ENCODE data around the gene GJA4. TPM values are rescaled to one million over a fixed set of nuclear protein-coding genes. Genes with fewer than 3 reads are reported as not detected.

GJA4 gene
- total RNA-seq, 2 donors from 2014 or later = 3.8 to 15.9 TPM

- intact Hi-C loops (cut with DNase I) = no loop called here
- H3K9me3 ChIP-seq = no peaks in the 10 kb centered on the region
- H3K4me3 ChIP-seq = no peak overlapping the region
- H3K27me3 ChIP-seq (replicated peaks; ENCODE audit: insufficient read depth) = no peaks in the 10 kb centered on the region
- no peaks in the 10 kb centered on the region for H3K36me3 ChIP-seq
- peaks cover 6% of the 10 kb centered on the region for H3K4me1 ChIP-seq (replicated peaks)
- H3K27ac ChIP-seq = no peak overlapping the region
- no peak for DNase-seq (ENCODE audit: low spot score)
- TF ChIP-seq POLR2AphosphoS5 (IDR thresholded peaks at IDR 0.05) (no peak), CTCF (IDR thresholded peaks at IDR 0.05) (no peak), POLR2A (IDR thresholded peaks at IDR 0.05) (no peak)
- WGBS = 91% methylated on average over 5 of the region's 5 CpGs
Measured at GRCh38 chr1:34779526-34779925, 13.3 kb upstream of the GJA4 start.

GRCh38 chr1:34779962-34780361 lies 12.8 kb upstream of the GJA4 start:
- DNase-seq (ENCODE audit: low spot score) = no peak
- Histone ChIP-seq H3K36me3 (no peaks in the 10 kb centered on the region), H3K4me1 (replicated peaks) (peaks cover 6% of the 10 kb centered on the region), H3K27me3 (replicated peaks; ENCODE audit: insufficient read depth) (no peaks in the 10 kb centered on the region), H3K27ac (no peak overlapping the region), H3K4me3 (no peak overlapping the region), H3K9me3 (no peaks in the 10 kb centered on the region)
- TF ChIP-seq POLR2AphosphoS5 (IDR thresholded peaks at IDR 0.05) (no peak), POLR2A (IDR thresholded peaks at IDR 0.05) (no peak), CTCF (IDR thresholded peaks at IDR 0.05) (no peak)
- intact Hi-C loops (cut with DNase I) = no loop called here
- WGBS = 94% methylated on average over 5 of the region's 5 CpGs

- no peaks in the 10 kb centered on the region for H3K9me3 ChIP-seq
- no peaks in the 10 kb centered on the region for H3K27me3 ChIP-seq (replicated peaks; ENCODE audit: insufficient read depth)
- no peak for DNase-seq (ENCODE audit: low spot score)
- H3K36me3 ChIP-seq = no peaks in the 10 kb centered on the region
- intact Hi-C loops (cut with DNase I) = no loop called here
- TF ChIP-seq POLR2AphosphoS5 (IDR thresholded peaks at IDR 0.05) (no peak), POLR2A (IDR thresholded peaks at IDR 0.05) (no peak), CTCF (IDR thresholded peaks at IDR 0.05) (no peak)
- no peak overlapping the region for H3K27ac ChIP-seq
- H3K4me1 ChIP-seq (replicated peaks) = peaks cover 6% of the 10 kb centered on the region
- no peak overlapping the region for H3K4me3 ChIP-seq
- WGBS = 81% methylated on average over 2 of the region's 2 CpGs
Measured at GRCh38 chr1:34780528-34780927, 12.3 kb upstream of the GJA4 start.

- peak; percentile 43 for TF ChIP-seq POLR2A (IDR thresholded peaks at IDR 0.05)
- no peak for TF ChIP-seq POLR2AphosphoS5 (IDR thresholded peaks at IDR 0.05)
- Histone ChIP-seq H3K36me3 (no peaks in the 10 kb centered on the region), H3K4me1 (replicated peaks) (peaks cover 6% of the 10 kb centered on the region), H3K27me3 (replicated peaks; ENCODE audit: insufficient read depth) (no peaks in the 10 kb centered on the region), H3K9me3 (no peaks in the 10 kb centered on the region), H3K4me3 (peak within 1 kb of the TSS; percentile 13 to 32), H3K27ac (peak within 1 kb of the TSS; percentile 58 to 65)
- no peak for DNase-seq (ENCODE audit: low spot score)
- WGBS = 2% methylated on average over 35 of the region's 62 CpGs
- intact Hi-C loops (cut with DNase I) = no loop called here
Measured at GRCh38 chr1:34781071-34781843, 11.5 kb upstream of the GJA4 start, which contains the start of gene GJB3. Gene GJB3, plus strand, starts transcription at chr1:34781214. Its CDS starts 3,549 bp downstream, at chr1:34784763.

GRCh38 chr1:34781844-34782391 lies 10.9 kb upstream of the GJA4 start:
- Histone ChIP-seq H3K9me3 (no peaks in the 10 kb centered on the region), H3K4me3 (peak overlapping the region; percentile 13 to 32), H3K4me1 (replicated peaks) (peaks cover 6% of the 10 kb centered on the region), H3K36me3 (no peaks in the 10 kb centered on the region), H3K27me3 (replicated peaks; ENCODE audit: insufficient read depth) (no peaks in the 10 kb centered on the region), H3K27ac (peak overlapping the region; percentile 58 to 65)
- TF ChIP-seq POLR2AphosphoS5 (IDR thresholded peaks at IDR 0.05) (peak; percentile 55), POLR2A (IDR thresholded peaks at IDR 0.05) (peak; percentile 74), CTCF (IDR thresholded peaks at IDR 0.05) (peak in 1 of 4 experiments; percentile 18)
- intact Hi-C loops (cut with DNase I) = no loop called here
- peak; percentile 73 for DNase-seq (ENCODE audit: low spot score)
- WGBS = 3% methylated on average over 16 of the region's 18 CpGs
